ENCODE measurements around the gene OR10C1. TPM values are rescaled to one million over a fixed set of nuclear protein-coding genes. Genes with fewer than 3 reads are reported as not detected.

The OR10C1 gene
- total RNA-seq, 1 experiment from 2014 or later = not detected

GRCh38 chr6:29477923-29478450, 38.9 kb downstream of the OR10C1 start:
- CTCF ChIA-PET = no interaction called here

GRCh38 chr6:29478740-29479139, 39.6 kb downstream of the OR10C1 start:
- CTCF ChIA-PET = no interaction called here
- Histone ChIP-seq H3K27me3 (replicated peaks; ENCODE audit: insufficient read depth, low read depth, low read length, poor library complexity) (no peaks in the 10 kb centered on the region), H3K36me3 (ENCODE audit: insufficient read depth, low read length, poor library complexity, severe bottlenecking) (no peaks in the 10 kb centered on the region), H3K9me3 (ENCODE audit: low read depth, low read length, poor library complexity, severe bottlenecking) (no peaks in the 10 kb centered on the region), H3K4me3 (ENCODE audit: low read depth, low read length, poor library complexity, severe bottlenecking) (no peak overlapping the region), H3K4me1 (ENCODE audit: insufficient read depth, low read length, poor library complexity, severe bottlenecking) (no peaks in the 10 kb centered on the region), H3K27ac (ENCODE audit: low read depth, low read length, poor library complexity, severe bottlenecking) (no peak overlapping the region)
- BruUV-seq (replicated peaks) = no TSS peak
- POLR2A ChIA-PET (ENCODE audit: low non-redundant PET) = no interaction called here
- DNase-seq (ENCODE audit: low spot score) = no peak
- TF ChIP-seq EZH2 (IDR thresholded peaks at IDR 0.05; ENCODE audit: borderline replicate concordance, low read depth, low read length, poor library complexity, severe bottlenecking) (no peak), CTCF (conservative IDR thresholded peaks at IDR 0.05; ENCODE audit: low read depth, low read length) (no peak)
- intact Hi-C loops (cut with micrococcal nuclease; ENCODE audit: unreplicated experiment) = no loop called here

More at GRCh38 chr6:29477923-29478450, 38.9 kb downstream of the OR10C1 start:
- no TSS peak for BruUV-seq (replicated peaks)
- TF ChIP-seq CTCF (conservative IDR thresholded peaks at IDR 0.05; ENCODE audit: low read depth, low read length) (no peak), EZH2 (IDR thresholded peaks at IDR 0.05; ENCODE audit: borderline replicate concordance, low read depth, low read length, poor library complexity, severe bottlenecking) (no peak)
- intact Hi-C loops (cut with micrococcal nuclease; ENCODE audit: unreplicated experiment) = no loop called here
- Histone ChIP-seq H3K4me1 (ENCODE audit: insufficient read depth, low read length, poor library complexity, severe bottlenecking) (no peaks in the 10 kb centered on the region), H3K36me3 (ENCODE audit: insufficient read depth, low read length, poor library complexity, severe bottlenecking) (no peaks in the 10 kb centered on the region), H3K27me3 (replicated peaks; ENCODE audit: insufficient read depth, low read depth, low read length, poor library complexity) (no peaks in the 10 kb centered on the region), H3K4me3 (ENCODE audit: low read depth, low read length, poor library complexity, severe bottlenecking) (no peak overlapping the region), H3K27ac (ENCODE audit: low read depth, low read length, poor library complexity, severe bottlenecking) (no peak overlapping the region), H3K9me3 (ENCODE audit: low read depth, low read length, poor library complexity, severe bottlenecking) (no peaks in the 10 kb centered on the region)
- no peak for DNase-seq (ENCODE audit: low spot score)
- POLR2A ChIA-PET (ENCODE audit: low non-redundant PET) = no interaction called here

- POLR2A ChIA-PET (ENCODE audit: low non-redundant PET) = no interaction called here
- no peaks in the 10 kb centered on the region for H3K4me1 ChIP-seq (ENCODE audit: insufficient read depth, low read length, poor library complexity, severe bottlenecking)
- no peak overlapping the region for H3K27ac ChIP-seq (ENCODE audit: low read depth, low read length, poor library complexity, severe bottlenecking)
- H3K4me3 ChIP-seq (ENCODE audit: low read depth, low read length, poor library complexity, severe bottlenecking) = no peak overlapping the region
- no peaks in the 10 kb centered on the region for H3K36me3 ChIP-seq (ENCODE audit: insufficient read depth, low read length, poor library complexity, severe bottlenecking)
- intact Hi-C loops (cut with micrococcal nuclease; ENCODE audit: unreplicated experiment) = no loop called here
- DNase-seq (ENCODE audit: low spot score) = no peak
- no TSS peak for BruUV-seq (replicated peaks)
- TF ChIP-seq CTCF (conservative IDR thresholded peaks at IDR 0.05; ENCODE audit: low read depth, low read length) = no peak
- TF ChIP-seq EZH2 (IDR thresholded peaks at IDR 0.05; ENCODE audit: borderline replicate concordance, low read depth, low read length, poor library complexity, severe bottlenecking) = no peak
- no peaks in the 10 kb centered on the region for H3K9me3 ChIP-seq (ENCODE audit: low read depth, low read length, poor library complexity, severe bottlenecking)
- CTCF ChIA-PET = no interaction called here
- no peaks in the 10 kb centered on the region for H3K27me3 ChIP-seq (replicated peaks; ENCODE audit: insufficient read depth, low read depth, low read length, poor library complexity)
These were observed 40.5 kb downstream of the OR10C1 start for GRCh38 chr6:29479560-29479959.
